Kasumi-1 (cell line): ENCODE measurements around the gene CLECL1.
"Not testable (repeated sequence)": the region's sequence is repeated elsewhere in the genome, so short reads cannot be mapped to it uniquely, and the experiment has no call there.

ENCODE experiments used
- DNase-seq, 2 experiments: peaks; one replicate each; lab custom pipeline; 2025; lab: John Stamatoyannopoulos, UW

Gene CLECL1

GRCh38 chr12:9719790-9720189, 13.1 kb downstream of the CLECL1 start:
- DNase-seq: no peak

- DNase-seq: no peak
Observed at GRCh38 chr12:9718968-9719367, 13.9 kb downstream of the CLECL1 start.

GRCh38 chr12:9717070-9717925, 15.6 kb downstream of the CLECL1 start:
- no peak for DNase-seq

- not testable (repeated sequence) for DNase-seq
Observed at GRCh38 chr12:9713032-9713558, 19.8 kb downstream of the CLECL1 start.

GRCh38 chr12:9711664-9712063, 21.2 kb downstream of the CLECL1 start:
- DNase-seq: no peak

GRCh38 chr12:9710584-9711375, 22.1 kb downstream of the CLECL1 start:
- DNase-seq: no peak

DNA sequence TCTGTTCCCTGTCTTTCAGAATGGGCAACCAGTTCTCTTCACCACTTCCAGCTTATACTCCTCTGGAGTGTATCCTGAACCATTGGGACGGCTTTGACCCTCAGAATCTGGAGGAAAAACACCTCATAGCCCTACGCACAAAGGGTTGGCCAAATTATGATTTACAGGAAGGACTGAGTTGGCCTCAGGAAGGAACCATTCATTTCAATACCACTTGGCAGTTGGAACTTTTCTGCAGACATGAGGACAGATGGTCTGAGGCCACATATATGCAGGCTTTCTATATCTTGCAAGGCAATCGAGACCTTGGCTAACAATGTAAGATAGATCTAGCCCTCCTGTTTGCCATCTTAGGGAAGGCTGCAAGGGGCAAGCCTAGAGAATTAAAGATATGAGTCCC, 24.0 kb downstream of the CLECL1 start:
- no peak for DNase-seq

DNA sequence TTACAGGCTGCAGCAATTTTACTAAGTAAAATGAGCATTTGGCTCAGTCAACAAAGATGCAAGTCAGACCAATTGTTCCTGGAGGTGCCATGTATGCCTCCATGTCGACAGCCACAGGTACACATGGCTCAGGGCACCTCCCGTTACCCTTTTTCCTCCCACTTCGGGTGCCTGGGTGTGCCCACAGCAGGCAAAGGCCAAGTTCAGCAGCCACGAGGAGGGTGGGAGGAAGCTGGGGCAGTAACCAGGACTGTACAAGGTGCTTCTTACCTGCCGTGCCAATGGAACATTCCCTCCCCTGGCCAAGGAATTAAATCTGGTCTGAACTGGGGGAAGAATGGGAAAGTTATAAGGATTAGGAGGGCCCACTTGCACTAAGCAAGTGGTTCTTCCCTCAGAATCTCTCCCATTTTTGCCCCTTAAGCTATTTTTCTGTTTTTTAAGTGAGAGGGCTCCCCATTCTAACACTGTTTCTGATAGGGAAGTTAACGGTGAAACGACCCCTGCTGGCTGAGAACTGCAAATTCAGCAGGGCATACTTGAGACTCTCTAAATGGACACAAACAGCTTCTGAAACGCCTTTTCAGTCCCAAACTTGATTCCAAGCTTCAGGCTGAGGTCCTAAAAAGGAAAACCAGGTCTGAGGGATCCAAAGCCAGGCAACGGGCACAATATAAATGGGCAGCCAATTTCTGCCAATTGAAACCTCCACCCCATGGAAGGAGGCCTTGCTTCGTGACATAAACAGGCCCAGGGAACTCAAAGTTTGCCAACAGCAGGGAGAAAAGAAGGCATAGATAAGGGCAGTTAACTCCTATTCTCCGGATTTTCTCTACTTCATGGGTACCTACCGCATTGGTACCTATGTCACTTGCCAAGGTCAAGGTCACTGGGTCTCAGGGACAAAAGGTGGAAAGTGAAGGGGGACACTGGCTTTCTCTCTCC, 24.8 kb downstream of the CLECL1 start:
- DNase-seq: peak; percentile 28 to 43

GRCh38 chr12:9707356-9707755, 25.5 kb downstream of the CLECL1 start:
- DNase-seq: no peak

GRCh38 chr12:9706086-9706685, 26.7 kb downstream of the CLECL1 start:
- no peak for DNase-seq

GRCh38 chr12:9704561-9704960, 28.3 kb downstream of the CLECL1 start:
- DNase-seq: not testable (repeated sequence)

GRCh38 chr12:9702255-9702654, 30.6 kb downstream of the CLECL1 start:
- DNase-seq: no peak

- no peak for DNase-seq
Observed at GRCh38 chr12:9701380-9702154, 31.3 kb downstream of the CLECL1 start.

DNA sequence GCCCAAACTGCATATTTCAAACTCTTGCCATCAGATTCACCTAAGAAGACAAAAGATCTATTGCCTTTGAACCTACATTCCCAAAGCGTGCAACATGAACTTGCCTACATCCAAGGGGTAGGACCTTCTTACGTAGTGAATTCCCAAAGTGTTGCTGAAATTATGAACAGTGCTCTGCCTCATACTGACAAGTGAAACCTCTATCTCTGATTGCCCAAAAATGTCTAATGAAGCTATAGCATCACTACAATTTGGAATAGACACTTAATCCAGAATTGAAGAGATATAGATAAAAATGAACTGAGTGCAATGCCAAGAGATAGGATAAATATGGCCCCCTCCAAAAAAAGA, 32.3 kb downstream of the CLECL1 start:
- no peak for DNase-seq

GRCh38 chr12:9699898-9700605, 32.8 kb downstream of the CLECL1 start:
- no peak for DNase-seq

- DNase-seq: no peak
Observed at GRCh38 chr12:9699269-9699897, 33.5 kb downstream of the CLECL1 start.

DNA sequence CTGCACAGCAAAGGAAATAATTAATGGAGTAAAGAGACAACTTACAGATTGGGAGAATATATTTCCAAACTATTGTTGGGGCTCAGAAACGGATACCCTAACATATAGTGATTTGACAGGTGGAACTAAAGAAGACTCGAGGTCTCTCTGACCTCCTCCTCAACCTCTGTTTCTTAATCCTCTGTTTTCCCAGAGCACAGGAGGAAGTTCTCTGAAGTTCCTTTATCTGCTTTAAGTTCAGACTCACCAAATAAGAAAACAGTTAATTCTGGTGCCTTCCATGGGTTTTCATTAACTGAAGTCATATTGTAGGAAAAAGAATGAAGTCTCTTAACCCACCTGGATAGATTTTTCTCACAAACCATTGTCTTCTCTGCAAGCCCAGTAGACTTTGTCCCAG, 34.2 kb downstream of the CLECL1 start:
- no peak for DNase-seq

DNA sequence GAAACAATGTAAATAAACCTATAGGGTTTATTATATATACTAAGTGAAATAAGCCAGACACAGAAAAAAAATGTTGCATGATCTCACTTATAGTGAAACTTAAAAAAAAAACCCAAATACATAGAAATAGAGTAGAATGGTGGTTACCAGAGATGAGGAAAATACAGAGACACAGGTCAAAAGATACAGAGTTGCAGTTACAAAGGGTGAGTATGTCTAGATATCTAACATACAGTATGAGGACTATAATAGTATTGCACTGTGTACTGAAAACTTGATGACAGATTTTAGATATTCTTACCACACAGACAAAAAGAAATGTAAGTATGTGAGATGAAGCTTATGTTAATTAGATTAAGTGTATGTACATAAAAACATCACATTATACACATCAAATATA, 35.3 kb downstream of the CLECL1 start:
- DNase-seq: no peak

GRCh38 chr12:9695661-9696060, 37.2 kb downstream of the CLECL1 start:
- not testable (repeated sequence) for DNase-seq

DNA sequence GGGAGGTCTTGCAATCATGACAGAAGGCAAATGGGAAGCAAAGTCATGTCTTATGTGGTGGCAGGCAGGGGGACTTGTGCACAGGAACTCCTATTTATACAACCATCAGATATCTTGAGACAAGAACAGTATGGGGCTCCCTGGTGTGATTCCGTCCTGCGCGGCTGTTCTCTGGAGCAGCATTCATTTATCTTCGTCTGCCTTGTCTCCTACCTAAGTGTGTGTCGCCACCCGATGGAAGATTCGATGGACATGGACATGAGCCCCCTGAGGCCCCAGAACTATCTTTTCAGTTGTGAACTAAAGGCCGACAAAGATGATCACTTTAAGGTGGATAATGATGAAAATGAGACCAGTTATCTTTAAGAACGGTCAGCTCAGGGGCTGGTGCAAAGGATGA, 37.7 kb downstream of the CLECL1 start:
- not testable (repeated sequence) for DNase-seq
